ENCODE measurements around the gene PCARE.

Gene PCARE

DNA sequence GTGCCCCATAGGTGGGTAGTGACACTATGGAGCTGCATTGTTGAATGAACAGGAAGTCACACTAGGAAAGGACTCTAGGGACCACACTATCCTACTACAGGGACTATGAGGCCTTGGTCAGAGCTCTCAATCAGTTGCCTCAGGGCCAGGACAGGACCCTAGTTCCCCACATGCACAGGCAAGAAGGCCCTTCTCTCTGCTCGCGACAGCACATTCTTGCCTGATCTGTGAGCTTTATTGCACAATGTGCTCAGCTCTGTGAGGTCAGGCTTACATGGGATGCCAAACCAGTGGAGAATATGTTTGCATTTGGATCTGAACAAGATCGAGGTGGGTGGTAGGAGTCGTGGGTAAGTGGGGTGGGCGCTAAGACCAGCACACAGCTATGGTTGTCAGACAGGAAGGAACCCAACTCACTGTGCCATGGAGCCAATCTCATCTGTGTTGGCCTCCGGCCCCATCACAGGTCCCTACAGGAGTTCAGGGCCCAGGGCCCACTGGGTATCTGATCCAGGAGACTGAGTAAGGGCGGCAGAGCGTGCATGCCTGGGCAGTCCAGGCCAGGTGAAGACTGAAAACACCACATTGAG, 8.0 kb downstream of the PCARE start:
- no peak for DNase-seq (ENCODE audit: low read depth in 1 of 2, low spot score in 1 of 2)
- H3K4me3 ChIP-seq (replicated peaks; ENCODE audit: insufficient read depth, low read length) = no peak overlapping the region
- no peak overlapping the region for H3K27ac ChIP-seq (replicated peaks)
- no peak for TF ChIP-seq SPI1 (IDR thresholded peaks at IDR 0.05; ENCODE audit: borderline replicate concordance, low read depth)
- no peak for TF ChIP-seq POLR2AphosphoS5 (IDR thresholded peaks at IDR 0.05; ENCODE audit: low read depth)
- H3K27me3 ChIP-seq (ENCODE audit: insufficient read depth, poor library complexity, severe bottlenecking) = no peaks in the 10 kb centered on the region

DNA sequence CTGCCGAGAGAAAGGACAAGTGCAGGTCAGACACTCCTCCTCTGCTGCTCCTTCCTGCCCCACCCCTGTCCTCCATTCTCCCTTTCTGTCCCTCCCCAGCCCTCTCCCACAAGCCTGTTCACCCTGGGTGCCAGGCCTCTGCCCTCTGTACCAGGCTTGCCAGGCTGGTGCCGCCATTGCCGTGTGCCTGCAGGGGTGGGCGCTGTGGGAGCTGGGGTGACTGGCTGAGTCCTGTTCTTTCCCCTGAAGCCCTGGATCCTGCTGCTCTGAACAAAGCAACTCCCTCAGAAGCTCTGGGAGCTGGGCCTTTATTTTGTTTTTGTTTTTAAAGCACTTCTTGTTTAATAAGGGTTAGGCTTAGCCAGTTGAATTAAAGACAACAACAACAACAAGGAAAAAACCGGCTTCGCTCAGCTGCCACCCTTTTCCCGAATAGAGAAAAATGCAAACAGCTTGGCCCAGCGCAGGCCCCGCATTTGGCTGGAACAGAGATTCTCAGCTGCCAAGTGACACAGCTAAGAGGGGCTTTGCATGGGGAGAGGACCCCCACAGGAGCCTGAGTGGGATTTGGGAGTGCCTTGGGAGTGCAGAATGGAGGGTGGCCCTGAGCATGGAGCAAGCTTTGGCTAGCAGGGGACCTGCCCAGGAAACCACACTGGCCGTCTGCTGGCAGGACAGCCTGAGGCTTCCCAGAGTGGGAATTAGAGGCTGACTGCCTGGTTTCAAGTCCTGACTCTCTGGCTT, 9.1 kb downstream of the PCARE start:
- H3K27me3 ChIP-seq (ENCODE audit: insufficient read depth, poor library complexity, severe bottlenecking) = no peaks in the 10 kb centered on the region
- TF ChIP-seq REST (IDR thresholded peaks at IDR 0.05; ENCODE audit: insufficient replicate concordance, low read depth) (no peak), SPI1 (IDR thresholded peaks at IDR 0.05; ENCODE audit: borderline replicate concordance, low read depth) (no peak), CTCF (IDR thresholded peaks at IDR 0.05; ENCODE audit: insufficient read depth, low read length) (no peak), POLR2AphosphoS5 (IDR thresholded peaks at IDR 0.05; ENCODE audit: low read depth) (no peak), GABPA (IDR thresholded peaks at IDR 0.05; ENCODE audit: low read depth) (no peak)
- no peak for DNase-seq (ENCODE audit: low read depth in 1 of 2, low spot score in 1 of 2)
- H3K4me3 ChIP-seq (replicated peaks; ENCODE audit: insufficient read depth, low read length) = no peak overlapping the region
- H3K27ac ChIP-seq (replicated peaks) = no peak overlapping the region

DNA sequence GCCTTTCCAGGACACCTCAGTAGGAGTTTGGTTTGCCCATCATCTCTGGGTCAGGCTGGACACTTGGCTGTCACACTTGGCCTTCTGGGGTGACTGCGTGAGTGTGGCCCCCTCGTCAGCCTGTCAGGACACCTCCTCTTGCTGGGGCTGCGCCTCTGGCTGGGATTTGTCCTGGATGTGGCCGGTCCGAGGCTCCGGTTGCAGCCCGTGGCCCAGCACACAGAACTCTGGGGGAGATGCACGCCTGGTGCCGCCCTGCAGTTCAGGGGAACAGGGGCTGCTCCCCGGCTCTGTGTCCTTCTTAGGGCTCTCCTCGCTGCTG, 9.6 kb downstream of the PCARE start:
- no peak overlapping the region for H3K27ac ChIP-seq (replicated peaks)
- no peak for DNase-seq (ENCODE audit: low read depth in 1 of 2, low spot score in 1 of 2)
- H3K4me3 ChIP-seq (replicated peaks; ENCODE audit: insufficient read depth, low read length) = no peak overlapping the region
- H3K27me3 ChIP-seq (ENCODE audit: insufficient read depth, poor library complexity, severe bottlenecking) = no peaks in the 10 kb centered on the region
- TF ChIP-seq CTCF (IDR thresholded peaks at IDR 0.05; ENCODE audit: insufficient read depth, low read length) (no peak), SPI1 (IDR thresholded peaks at IDR 0.05; ENCODE audit: borderline replicate concordance, low read depth) (no peak), REST (IDR thresholded peaks at IDR 0.05; ENCODE audit: insufficient replicate concordance, low read depth) (no peak), GABPA (IDR thresholded peaks at IDR 0.05; ENCODE audit: low read depth) (no peak), POLR2AphosphoS5 (IDR thresholded peaks at IDR 0.05; ENCODE audit: low read depth) (no peak)

DNA sequence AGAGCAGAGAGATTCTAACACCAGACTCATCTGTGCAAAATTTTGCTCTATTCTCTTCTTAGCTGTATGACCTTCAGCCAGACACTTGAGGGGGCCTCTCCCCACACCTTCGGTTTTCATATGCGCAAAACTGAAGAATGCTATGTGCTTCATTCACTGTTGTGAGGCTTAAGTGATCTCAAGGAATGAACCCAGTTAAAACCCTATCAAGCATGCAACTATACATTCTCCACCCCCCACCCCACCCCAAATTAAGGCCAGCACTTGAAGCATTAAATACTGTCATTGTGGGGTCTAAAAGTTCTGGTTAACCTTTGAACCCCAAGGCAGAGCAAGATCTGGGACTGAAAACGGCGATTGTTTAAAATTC, 10.0 kb downstream of the PCARE start:
- TF ChIP-seq CTCF (IDR thresholded peaks at IDR 0.05; ENCODE audit: insufficient read depth, low read length) (no peak), SPI1 (IDR thresholded peaks at IDR 0.05; ENCODE audit: borderline replicate concordance, low read depth) (no peak), POLR2AphosphoS5 (IDR thresholded peaks at IDR 0.05; ENCODE audit: low read depth) (no peak), GABPA (IDR thresholded peaks at IDR 0.05; ENCODE audit: low read depth) (no peak), REST (IDR thresholded peaks at IDR 0.05; ENCODE audit: insufficient replicate concordance, low read depth) (no peak)
- no peak overlapping the region for H3K27ac ChIP-seq (replicated peaks)
- DNase-seq (ENCODE audit: low read depth in 1 of 2, low spot score in 1 of 2) = no peak
- no peak overlapping the region for H3K4me3 ChIP-seq (replicated peaks; ENCODE audit: insufficient read depth, low read length)
- H3K27me3 ChIP-seq (ENCODE audit: insufficient read depth, poor library complexity, severe bottlenecking) = no peaks in the 10 kb centered on the region

Measured in HL-60 (cell line).